GM06990 (cell line): ENCODE measurements around the gene DNAL4.

Experiments
- DNase-seq: peaks from one replicate; pipeline ENCODE4 v3.0.0-alpha.2; 2011; ENCODE audit not compliant: insufficient read length; ENCODE audit errors: extremely low read depth
- H3K27me3 ChIP-seq: replicated peaks from 2 replicates; pipeline ENCODE4 v1.6.0; 2011; ENCODE audit warnings: low read length; ENCODE audit not compliant: control insufficient read depth, insufficient read depth
- H3K36me3 ChIP-seq: 2 replicates; pipeline ENCODE4 v1.5.1; 2011; ENCODE audit warnings: low read length; ENCODE audit not compliant: control insufficient read depth, insufficient read depth
- H3K4me3 ChIP-seq: replicated peaks from 2 replicates; pipeline ENCODE4 v1.5.1; 2011; ENCODE audit warnings: low read depth, mild to moderate bottlenecking, control low read depth, low read length
- CTCF ChIP-seq: IDR thresholded peaks from 2 replicates; pipeline ENCODE4 v1.5.1; 2011; ENCODE audit warnings: low read length, control low read depth, mild to moderate bottlenecking, inconsistent platforms; ENCODE audit not compliant: insufficient read depth, poor library complexity, severe bottlenecking

Gene DNAL4, protein sequence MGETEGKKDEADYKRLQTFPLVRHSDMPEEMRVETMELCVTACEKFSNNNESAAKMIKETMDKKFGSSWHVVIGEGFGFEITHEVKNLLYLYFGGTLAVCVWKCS

DNA sequence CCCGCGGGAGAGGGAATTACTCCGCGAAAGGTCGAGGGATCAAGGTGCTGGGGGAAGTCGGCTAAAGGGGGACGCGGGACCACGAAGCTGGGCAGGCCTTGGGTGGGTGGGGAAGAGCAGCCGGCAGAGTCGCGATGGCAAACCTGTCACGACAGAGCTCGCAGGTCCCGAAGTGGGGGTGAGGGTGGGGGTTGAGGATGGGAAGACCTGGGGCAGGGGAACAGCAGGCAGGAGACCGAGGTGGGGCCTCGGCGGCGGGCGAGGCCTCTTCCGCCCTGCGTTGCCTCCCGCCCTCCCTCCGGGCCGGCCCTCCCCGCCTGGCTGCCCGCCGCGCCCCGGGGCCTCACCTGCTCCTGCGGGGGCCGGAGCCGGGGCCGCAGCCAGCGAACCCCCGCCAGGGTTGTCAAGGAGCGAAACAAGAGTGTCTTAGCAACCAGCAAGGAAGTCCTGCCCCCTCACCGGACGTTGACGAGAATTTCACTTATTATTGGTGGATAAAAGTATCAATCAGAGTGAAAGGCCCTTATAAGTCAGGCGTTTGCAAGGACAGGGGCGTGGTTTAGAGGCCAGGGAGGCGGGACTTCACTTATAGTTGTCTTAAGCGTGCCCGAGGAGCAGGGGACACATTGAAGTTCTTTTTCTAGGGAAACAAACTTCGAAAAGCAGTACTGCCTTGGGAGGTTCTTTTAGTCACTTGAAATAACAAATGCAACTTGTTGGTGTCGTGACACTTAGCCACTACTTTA, at the start of gene DNAL4:
TSS of gene DNAL4 (minus strand) at position 423 of the 746 bp plus-strand sequence. CDS start 11,412 bp downstream, outside the sequence.
- Histone ChIP-seq H3K36me3 (no peaks in the 10 kb centered on the region; the same call in 1 of the 2 replicates), H3K27me3 (no peaks in the 10 kb centered on the region), H3K4me3 (peak within 1 kb of the TSS; percentile 97)
- TF ChIP-seq CTCF = no peak
- peak; percentile 89 for DNase-seq

DNA sequence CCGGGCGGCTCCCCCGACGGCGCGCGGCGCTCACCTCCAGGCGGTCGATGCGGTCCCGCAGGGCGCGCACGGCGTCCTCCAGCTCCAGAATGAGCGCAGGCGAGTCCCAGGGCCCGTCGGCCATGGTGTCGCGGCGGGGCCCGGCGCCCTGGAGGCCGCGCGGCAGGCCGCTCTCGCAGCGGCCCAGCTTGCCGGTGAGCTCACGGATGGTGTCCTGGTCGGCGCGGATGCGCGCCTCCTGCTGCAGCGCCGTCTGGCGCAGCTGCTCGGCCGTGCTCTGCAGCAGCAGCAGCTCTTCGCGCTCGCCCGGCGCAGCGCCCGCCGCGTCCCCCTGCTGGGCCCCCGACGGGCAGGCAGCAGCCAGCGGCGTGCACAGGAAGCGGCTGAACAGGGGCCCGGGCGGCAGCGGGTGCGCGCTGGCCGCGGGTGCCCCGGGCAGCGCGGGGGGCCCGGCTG, 49.3 kb upstream of the DNAL4 start:
- peak; percentile 60 for DNase-seq

DNA sequence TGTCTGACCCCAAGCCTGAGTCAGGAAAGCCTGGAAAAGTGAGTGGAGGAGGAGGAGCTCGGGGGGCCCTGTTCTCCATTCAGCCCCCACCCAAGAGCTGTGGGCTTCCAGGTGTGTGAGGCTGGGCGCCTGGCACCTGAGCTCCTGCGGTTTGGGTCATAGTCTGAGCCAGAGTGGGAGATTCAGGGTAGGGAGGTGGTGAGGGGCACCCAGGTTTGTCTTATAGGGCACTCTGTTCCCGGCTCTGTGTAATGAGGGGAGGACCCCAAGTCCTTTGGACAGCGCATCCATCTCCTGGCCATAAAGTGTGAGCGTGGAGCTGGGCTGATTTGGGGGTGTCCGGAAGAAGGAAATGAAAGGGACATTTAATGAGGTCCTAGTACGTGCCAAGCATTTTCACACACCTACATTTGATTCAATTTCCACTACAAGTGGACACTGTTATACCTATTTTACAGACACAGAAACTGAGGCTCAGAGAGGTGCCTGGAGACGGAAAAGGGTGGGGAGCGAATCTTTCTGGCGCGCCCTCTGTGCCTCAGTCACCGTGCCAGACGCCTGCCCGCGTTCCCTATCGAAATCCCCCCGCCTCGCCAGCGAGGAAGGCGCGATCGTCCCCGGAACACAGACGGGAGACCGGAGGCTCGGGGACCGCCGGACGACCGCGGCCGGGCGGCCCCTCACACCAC, 48.7 kb upstream of the DNAL4 start:
- no peak for TF ChIP-seq CTCF

More for the DNA sequence above, 49.3 kb upstream of the DNAL4 start:
- Histone ChIP-seq H3K27me3 (peaks cover 5% of the 10 kb centered on the region), H3K4me3 (no peak overlapping the region), H3K36me3 (no peaks in the 10 kb centered on the region)
- TF ChIP-seq CTCF = no peak

DNA sequence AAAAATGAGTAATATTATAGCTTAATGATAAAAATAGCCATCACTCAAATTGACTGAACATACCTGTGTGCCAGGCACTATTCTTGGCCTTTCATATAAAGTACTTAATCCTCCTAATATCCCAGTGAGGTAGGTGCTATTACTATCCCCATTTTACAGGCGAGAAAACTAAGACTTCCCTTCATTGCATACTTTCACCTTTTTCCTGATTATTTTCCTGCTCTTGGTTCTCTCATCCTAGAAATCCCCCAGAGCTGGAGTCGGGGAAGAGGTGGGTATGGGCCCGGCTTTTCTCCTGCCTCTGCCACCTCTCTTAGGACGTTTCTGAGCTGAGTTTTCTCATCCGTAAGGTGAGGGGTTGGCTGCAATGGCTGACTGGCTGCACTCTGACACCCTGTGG, 47.7 kb upstream of the DNAL4 start:
- no peak for TF ChIP-seq CTCF
- Histone ChIP-seq H3K4me3 (no peak overlapping the region), H3K27me3 (peaks cover 3% of the 10 kb centered on the region), H3K36me3 (no peaks in the 10 kb centered on the region)
- DNase-seq = no peak

More for the DNA sequence above, 48.7 kb upstream of the DNAL4 start:
- no peak for DNase-seq
- Histone ChIP-seq H3K4me3 (no peak overlapping the region), H3K36me3 (no peaks in the 10 kb centered on the region), H3K27me3 (peaks cover 3% of the 10 kb centered on the region)

GRCh38 chr22:38841211-38841610, 47.3 kb upstream of the DNAL4 start:
- no peak overlapping the region for H3K4me3 ChIP-seq
- DNase-seq = no peak
- H3K27me3 ChIP-seq = peaks cover 3% of the 10 kb centered on the region
- TF ChIP-seq CTCF = no peak
- H3K36me3 ChIP-seq = no peaks in the 10 kb centered on the region
